Lower leg skin (tissue), 4 donors: Measurements from ENCODE around the gene POFUT2. TPM values are rescaled to one million over a fixed set of nuclear protein-coding genes. Genes with fewer than 3 reads are reported as not detected.

ENCODE experiments used
- DNase-seq, 2 donors: peaks; one replicate each; pipeline ENCODE4 v3.0.0-alpha.2; 2019; ENCODE audit warnings: low spot score in 2 of 2
- H3K4me3 ChIP-seq: fragments of 200-600 bp; sonication (generic); 2 replicates; pipeline ENCODE4 v1.5.1; 2017; ENCODE audit warnings: mild to moderate bottlenecking, low read depth; ENCODE audit not compliant: poor library complexity, severe bottlenecking
- POLR2A ChIP-seq, 2 donors: fragments of 450-650 bp; IDR thresholded peaks; one replicate each; pipeline ENCODE4 v1.6.1; 2016 to 2017; ENCODE audit warnings: antibody characterized with exemption in 2 of 2, mild to moderate bottlenecking in 1 of 2, moderate library complexity in 1 of 2
- WGBS, 2 donors: methylation state at CpG; one replicate each; pipeline ENCODE4 v1.1.5; 2018; 5-methylcytosine and 5-hydroxymethylcytosine counted together
- intact Hi-C: fragments of 100-400 bp; cut with DNase I; formaldehyde crosslinking; loops from one replicate; pipeline ENCODE4 v1.15.0; 2023; ENCODE audit warnings: low total_unique reads
- total RNA-seq, 4 donors: library from RNA; depleted of rRNA; stranded (reverse); fragments of >200 nt; gene quantifications; one replicate each; pipeline ENCODE4 v1.1.0, GENCODE V29; 2016
- TF ChIP-seq, protein P1 (sequence below), 3 donors: fragments of 450-650 bp; IDR thresholded peaks; one replicate each; pipeline ENCODE4 v1.5.1; 2016; ENCODE audit warnings: antibody characterized with exemption in 3 of 3, mild to moderate bottlenecking in 3 of 3, moderate library complexity in 2 of 3

POFUT2 gene
- total RNA-seq, 4 donors from 2014 or later = 15.0 to 22.1 (median 18.9) TPM

DNA sequence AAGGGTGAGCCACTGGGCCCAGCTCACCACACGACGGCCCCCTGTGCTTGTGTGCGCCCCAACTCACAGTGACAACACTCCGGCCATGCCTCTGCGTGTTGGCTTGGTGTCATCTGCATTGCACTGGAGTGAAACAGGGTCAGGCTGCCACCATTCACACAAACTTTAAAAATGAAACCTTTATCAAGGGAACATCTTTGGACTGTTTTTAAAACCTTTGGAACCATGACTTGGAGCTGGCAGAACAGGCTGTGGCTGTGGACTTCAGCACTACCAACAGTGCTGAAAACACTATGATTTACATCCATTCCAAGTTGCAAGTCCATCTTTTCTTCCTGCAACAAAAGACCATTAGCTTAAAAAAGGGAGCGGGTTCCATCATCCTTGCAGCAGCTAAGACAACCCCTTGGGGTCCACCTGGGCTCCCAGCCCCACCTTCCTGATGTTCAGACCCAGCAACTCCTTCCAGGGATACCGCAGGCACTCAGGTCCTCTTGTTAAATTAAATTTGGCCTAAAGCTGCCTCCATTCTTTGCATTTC, 25.6 kb downstream of the POFUT2 start:
- no peak overlapping the region for H3K4me3 ChIP-seq
- TF ChIP-seq, protein P1, sequence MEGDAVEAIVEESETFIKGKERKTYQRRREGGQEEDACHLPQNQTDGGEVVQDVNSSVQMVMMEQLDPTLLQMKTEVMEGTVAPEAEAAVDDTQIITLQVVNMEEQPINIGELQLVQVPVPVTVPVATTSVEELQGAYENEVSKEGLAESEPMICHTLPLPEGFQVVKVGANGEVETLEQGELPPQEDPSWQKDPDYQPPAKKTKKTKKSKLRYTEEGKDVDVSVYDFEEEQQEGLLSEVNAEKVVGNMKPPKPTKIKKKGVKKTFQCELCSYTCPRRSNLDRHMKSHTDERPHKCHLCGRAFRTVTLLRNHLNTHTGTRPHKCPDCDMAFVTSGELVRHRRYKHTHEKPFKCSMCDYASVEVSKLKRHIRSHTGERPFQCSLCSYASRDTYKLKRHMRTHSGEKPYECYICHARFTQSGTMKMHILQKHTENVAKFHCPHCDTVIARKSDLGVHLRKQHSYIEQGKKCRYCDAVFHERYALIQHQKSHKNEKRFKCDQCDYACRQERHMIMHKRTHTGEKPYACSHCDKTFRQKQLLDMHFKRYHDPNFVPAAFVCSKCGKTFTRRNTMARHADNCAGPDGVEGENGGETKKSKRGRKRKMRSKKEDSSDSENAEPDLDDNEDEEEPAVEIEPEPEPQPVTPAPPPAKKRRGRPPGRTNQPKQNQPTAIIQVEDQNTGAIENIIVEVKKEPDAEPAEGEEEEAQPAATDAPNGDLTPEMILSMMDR (IDR thresholded peaks at IDR 0.05) = no peak
- TF ChIP-seq POLR2A (IDR thresholded peaks at IDR 0.05) = no peak
- DNase-seq = peak in 1 of 2 donors; percentile 76
- intact Hi-C loops = no loop called here
- 96% methylated on average over 7 of the region's 7 CpGs for WGBS, 2 donors

DNA sequence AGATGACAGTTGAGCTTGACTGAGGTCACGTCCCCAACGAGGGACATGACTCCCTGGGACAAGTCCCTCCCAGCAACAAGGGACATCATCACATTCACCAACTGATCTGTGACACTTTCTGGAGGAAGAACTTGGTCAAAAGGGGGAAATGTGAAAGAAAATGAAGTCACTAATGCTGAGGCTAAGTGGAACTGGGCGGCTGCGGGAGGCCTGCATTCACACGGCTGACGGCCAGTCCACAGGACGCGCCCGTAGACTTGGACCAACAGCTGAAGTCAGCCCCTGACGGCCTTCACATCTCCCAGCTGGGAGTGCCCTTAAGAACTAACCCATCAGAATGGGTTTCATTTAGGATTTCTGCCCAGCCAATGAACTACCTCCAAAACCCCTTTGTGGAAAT, 26.6 kb downstream of the POFUT2 start:
- H3K4me3 ChIP-seq = no peak overlapping the region
- DNase-seq = peak in 1 of 2 donors; percentile 83
- 88 to 91% methylated on average over 10 of the region's 10 CpGs for WGBS, 2 donors
- intact Hi-C loops = no loop called here
- TF ChIP-seq, protein P1 (IDR thresholded peaks at IDR 0.05) = no peak
- no peak for TF ChIP-seq POLR2A (IDR thresholded peaks at IDR 0.05)

- TF ChIP-seq, protein P1 (IDR thresholded peaks at IDR 0.05) = no peak
- TF ChIP-seq POLR2A (IDR thresholded peaks at IDR 0.05) = no peak
- DNase-seq = no peak
- intact Hi-C loops = no loop called here
- WGBS, 2 donors = 61 to 83% methylated on average over 5 of the region's 5 CpGs
- no peak overlapping the region for H3K4me3 ChIP-seq
These were observed 27.4 kb downstream of the POFUT2 start for GRCh38 chr21:45260191-45260825.

GRCh38 chr21:45259206-45259840, 28.4 kb downstream of the POFUT2 start:
- 50 to 51% methylated on average over 17 of the region's 17 CpGs for WGBS, 2 donors
- intact Hi-C loops = no loop called here
- TF ChIP-seq, protein P1 (IDR thresholded peaks at IDR 0.05) = no peak
- TF ChIP-seq POLR2A (IDR thresholded peaks at IDR 0.05) = no peak
- DNase-seq = no peak
- H3K4me3 ChIP-seq = no peak overlapping the region

DNA sequence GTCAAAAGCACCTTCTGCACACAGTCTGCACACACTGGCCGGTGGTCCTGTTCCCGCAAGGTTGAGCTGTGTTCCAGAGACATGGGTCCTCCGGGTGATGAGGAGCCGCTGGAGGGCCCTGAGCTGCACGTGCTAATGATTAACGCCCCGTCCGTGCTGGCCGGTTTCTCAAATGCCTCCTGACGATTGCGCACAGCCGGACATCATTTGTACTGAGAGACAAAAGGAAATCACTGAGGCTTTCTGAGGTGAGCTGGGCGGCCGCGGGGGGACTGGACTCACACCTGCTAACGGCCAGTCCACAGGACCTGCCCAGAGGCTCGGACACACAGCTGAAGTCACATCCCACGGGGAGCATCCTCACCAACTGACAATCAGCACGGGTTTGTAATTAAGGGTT, 29.2 kb downstream of the POFUT2 start:
- no peak overlapping the region for H3K4me3 ChIP-seq
- DNase-seq = peak in 1 of 2 donors; percentile 82
- TF ChIP-seq, protein P1 (IDR thresholded peaks at IDR 0.05) = no peak
- TF ChIP-seq POLR2A (IDR thresholded peaks at IDR 0.05) = no peak
- intact Hi-C loops = no loop called here
- WGBS, 2 donors = 55 to 57% methylated on average over 19 of the region's 19 CpGs
